Erythroblast (primary cell): ENCODE results near the gene ZNHIT2.
"Not testable (repeated sequence)": the region's sequence is repeated elsewhere in the genome, so short reads cannot be mapped to it uniquely, and the experiment has no call there.

Experiments used
- DNase-seq, 2 experiments: peaks; one replicate each; lab custom pipeline; 2025; lab: John Stamatoyannopoulos, UW
- GATA1 ChIP-seq: IDR thresholded peaks from 2 replicates; pipeline ENCODE4 v1.6.1; 2011; ENCODE audit warnings: low read depth, mild to moderate bottlenecking, control low read depth, low read length, moderate library complexity
- POLR2A ChIP-seq: IDR thresholded peaks from 2 replicates; pipeline ENCODE4 v1.6.1; 2011; ENCODE audit warnings: mild to moderate bottlenecking, low read length

The ZNHIT2 gene

DNA sequence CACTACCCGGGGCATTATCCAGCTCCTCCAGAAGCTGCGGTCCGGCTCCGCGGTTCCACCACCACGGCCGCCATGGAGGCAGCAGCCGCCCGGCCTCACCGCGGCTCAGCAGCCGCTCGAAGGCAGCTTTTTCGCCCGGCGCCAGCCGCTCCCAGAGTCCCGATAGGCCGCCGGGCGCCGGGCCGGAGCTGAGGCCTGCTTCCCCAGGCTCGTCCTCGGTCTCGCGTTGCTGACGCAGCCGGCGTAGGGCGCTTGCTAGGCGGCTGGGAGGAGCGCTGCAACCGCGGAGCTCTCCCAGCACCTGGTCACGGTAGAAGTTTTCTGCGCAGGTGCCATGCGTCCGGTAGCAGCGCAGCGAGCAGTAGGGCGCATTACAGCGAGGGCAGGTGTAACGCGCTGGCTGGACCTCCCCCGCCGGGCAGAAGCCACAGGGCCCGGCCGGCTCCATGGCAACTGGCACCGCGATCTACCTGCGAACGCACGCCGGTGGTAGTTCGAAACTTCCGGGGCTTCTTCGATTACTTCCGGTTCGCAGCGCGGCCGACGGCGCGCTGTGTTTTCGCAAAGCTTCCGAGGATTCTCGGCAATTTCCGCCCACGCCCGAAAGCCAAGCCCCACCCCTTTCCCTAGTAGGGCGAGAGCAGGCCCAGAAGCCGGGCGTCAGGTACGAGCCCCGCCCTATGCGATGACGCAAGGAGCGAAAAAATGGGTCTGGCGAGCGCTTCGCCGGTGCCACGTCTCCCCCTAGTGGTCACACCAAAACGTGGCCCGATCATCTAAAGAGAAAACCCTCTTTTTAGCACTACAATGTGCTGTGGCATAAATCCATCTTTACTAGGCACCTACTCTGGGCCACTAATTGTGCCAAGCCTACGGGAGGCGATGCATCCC lies at the start of gene ZNHIT2:
Gene ZNHIT2 (minus strand): TSS at position 496 of the 891 bp plus-strand sequence. CDS start 48 bp downstream, at position 448.
- DNase-seq = peak; percentile 99
- TF ChIP-seq POLR2A = peak; percentile 92
- no peak for TF ChIP-seq GATA1

DNA sequence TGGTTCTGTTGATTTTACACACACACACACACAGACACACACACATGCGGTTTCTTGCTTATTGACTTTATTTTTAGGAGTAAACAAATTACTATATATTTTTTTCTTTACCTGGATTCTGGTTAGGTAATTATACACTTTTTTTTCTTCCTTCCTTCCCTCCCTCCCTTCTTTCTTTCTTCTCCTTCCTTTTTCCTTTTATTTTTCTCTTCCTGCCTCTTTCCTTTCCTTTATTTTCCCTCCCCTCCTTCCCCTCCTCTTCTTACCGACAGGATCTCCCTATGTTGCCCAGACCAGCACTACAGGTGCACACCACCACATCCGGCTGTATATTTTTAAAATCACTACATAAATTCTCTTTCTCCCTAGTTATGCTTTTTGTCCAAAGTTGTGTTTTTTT lies 49.4 kb upstream of the ZNHIT2 start:
- DNase-seq = no peak
- TF ChIP-seq GATA1 (no peak), POLR2A (no peak)

DNA sequence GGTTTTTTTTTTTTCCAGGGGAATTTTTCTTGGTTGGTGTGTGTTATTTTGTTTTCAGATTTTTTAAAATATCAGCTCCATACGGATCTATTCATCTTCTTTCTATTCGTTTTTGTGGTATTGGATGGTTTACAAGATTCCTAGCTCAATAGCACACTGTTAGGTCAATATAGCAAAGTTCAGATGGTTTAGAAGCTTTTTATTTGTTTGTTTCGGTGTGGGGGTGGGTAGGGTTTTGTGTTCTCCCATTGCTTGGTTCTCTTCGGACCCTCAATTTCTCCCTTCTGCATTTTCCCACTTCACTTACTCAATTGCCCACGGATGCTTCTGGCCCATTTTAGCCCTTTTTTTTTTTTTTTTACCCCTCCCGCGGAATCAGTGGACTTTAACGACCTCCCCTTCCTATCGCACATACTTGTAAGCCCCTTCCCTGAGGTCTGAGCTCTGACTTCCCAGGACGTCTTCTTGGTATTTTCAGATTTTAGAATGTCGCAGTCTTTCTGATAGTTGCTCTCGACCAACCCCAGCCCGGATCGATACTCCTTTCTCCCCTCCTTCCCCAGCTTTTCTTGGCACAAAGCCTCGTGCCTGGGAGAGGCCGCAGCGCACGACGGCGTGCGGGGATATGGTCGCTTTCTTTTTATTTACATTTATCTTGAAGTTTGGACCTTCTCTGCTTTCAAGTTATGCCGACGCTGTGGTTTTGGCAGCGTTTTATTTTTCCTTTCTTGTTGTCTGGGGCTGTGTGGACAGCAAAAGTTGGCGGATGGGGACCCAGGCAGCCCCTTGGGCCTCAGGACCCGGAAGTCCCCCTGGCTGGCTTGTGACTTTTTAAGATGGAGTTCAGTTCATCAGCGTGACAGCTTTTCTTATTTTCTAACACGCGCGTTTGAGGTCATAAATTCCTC lies 48.2 kb upstream of the ZNHIT2 start:
- DNase-seq = no peak
- TF ChIP-seq POLR2A = no peak
- no peak for TF ChIP-seq GATA1

DNA sequence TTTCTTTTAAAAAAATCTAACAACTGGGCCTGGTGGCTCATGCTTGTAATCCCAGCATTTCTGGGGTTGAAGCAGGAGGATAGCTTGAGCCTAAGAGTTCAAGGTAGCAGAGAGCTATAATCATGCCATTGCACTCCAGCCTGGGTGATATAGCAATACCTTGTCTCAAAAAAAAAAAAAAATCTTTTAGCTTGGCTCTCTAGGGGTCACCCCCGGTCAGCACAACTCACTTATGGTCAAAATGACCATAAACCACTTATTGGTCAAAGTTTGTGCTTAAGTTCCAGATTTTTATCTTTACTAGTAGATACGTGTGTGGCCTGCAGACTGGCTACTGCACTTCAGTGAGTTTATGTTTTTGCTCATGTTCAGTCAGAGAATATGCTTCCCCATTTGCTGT lies 46.2 kb upstream of the ZNHIT2 start:
- no peak for DNase-seq
- TF ChIP-seq GATA1 (no peak), POLR2A (no peak)

DNA sequence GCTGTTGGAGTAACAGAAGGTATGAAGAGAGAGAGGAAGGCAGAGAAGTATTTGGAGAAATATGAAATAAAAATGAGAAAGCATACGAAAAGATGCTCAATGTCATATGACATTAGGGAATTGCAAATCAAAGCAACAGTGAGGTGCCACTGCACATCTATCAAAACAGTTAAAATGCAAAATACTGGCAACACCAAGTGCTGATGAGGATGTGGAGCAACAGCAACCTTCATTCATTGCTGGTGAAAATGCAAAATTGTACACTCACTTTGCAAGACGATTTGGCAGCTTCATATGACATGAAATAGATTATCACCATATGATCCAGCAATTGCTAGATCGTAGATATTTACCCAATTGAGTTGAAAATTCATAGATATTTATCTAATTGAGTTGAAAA lies 43.1 kb upstream of the ZNHIT2 start:
- TF ChIP-seq POLR2A = no peak
- DNase-seq = no peak

DNA sequence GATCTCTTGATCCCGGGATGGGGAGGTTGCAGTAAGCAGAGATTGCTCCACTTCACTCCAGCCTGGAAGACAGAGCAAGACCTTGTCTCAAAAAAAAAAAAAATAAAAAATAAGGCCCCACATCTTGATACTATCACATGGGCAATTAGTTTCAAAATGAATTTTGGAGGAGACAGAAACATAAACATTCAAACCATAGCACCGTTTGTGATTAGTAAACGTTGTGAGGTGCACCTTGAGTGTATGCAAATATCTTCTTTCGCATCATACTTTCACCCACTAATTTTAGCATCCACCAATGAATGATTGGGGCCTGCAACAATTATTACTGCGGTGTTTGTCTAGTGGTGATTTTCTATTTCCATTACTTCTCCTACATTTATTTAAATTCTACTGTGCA lies 41.5 kb upstream of the ZNHIT2 start:
- no peak for DNase-seq
- TF ChIP-seq GATA1 (no peak), POLR2A (no peak)

DNA sequence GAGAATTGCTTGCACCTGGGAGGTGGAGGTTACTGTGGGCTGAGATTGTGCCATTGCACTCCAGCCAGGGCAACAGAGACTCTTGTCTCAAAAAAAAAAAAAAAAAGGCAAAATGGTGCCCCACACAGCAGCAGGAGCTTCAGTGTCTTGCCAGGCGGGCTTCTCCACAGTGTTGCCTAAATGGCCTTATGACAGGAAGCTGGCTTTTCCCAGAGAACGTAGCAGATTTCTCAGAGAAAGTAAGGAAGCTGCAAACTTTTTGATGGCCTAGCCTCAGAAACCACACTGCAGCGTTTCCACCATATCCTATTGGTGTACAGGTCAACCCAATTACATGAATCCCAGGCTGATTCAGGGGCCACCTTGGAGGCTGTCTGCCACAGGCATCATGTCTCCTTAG lies 39.8 kb upstream of the ZNHIT2 start:
- no peak for TF ChIP-seq GATA1
- TF ChIP-seq POLR2A = no peak
- no peak for DNase-seq

DNA sequence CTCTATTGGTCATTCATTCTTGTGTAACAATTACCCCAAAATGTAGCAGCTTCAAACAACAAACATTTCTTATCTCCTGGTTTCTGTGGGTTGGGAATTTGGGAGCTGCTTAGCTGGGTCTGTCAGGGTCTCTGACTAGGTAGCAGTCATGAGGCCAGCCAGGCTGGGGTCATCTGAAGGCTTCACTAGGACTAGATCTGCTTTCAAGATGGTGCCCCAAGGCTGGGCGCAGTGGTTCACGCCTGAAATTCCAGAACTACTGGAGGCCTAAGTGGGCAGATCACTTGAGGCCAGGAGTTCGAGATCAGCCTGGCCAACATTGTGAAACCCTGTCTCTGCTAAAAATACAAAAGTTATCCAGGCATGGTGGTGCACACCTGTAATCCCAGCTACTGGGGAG lies 39.4 kb upstream of the ZNHIT2 start:
- no peak for TF ChIP-seq POLR2A
- no peak for TF ChIP-seq GATA1

DNA sequence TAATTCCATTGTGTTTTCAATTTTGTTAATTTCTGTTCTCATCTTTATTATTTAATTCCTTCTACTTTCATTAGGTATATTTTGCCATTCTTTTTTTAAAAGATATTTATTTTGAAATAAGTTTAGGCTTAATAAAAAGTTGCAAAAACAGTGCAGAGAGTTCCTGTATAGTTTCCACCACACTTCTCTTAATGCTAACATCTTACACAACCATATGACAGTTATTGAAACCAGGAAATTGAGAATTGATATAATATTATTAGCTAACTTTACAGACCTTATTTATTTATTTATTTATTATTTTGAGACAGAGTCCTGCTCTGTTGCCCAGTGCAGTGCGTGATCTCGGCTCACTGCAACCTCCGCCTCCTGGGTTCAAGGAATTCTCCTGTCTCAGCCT lies 38.8 kb upstream of the ZNHIT2 start:
- no peak for DNase-seq
- TF ChIP-seq GATA1 (no peak), POLR2A (no peak)

More for the DNA sequence above, 39.4 kb upstream of the ZNHIT2 start:
- no peak for DNase-seq

DNA sequence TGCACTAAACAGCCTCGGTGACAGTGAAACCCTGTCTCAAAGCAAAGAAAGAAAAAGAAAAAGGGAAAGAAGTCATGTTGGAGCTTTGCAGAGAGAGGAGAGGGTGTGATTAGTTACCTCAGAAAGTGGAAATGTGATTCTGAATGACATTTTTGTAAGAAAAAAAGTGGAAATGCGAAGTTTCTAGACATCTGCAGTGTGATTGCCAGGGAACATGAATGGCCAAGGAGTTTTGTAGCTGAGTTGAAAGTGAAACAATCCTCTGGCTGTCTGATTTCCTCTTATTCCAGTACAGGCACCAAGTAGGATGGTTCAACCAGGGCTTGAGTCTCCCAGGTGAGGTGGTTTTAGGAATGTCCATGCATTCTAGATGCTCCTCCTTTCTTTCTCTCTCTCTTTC lies 34.6 kb upstream of the ZNHIT2 start:
- no peak for TF ChIP-seq GATA1
- TF ChIP-seq POLR2A = no peak
- DNase-seq = no peak

DNA sequence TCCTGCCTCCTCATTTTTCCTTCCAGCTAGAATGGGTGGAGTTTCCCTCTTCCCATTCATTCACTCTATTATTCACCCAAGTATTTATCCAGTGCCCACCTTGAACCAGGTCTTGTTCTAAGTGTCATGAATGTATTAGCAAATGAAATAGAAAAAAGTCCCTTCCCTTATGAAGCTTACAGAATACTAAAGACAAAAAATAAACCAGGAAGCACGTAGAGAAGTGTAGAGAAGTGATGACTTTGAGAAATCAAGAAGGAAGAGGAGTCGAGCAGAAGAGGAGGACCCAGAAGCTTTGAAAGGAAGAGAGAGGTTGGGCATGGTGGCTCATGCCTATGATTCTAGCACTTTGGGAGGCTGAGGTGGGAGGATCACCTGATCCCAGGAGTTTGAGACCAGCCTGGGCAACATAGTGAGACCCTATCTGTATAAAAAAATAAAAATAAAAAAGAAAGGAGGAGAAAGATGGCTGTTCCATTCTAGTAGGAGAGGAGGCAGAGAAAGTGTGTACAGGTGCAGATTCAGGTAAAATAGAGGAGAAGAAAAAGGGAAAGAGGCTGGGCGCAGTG lies 33.9 kb upstream of the ZNHIT2 start:
- TF ChIP-seq GATA1 (no peak), POLR2A (no peak)

DNA sequence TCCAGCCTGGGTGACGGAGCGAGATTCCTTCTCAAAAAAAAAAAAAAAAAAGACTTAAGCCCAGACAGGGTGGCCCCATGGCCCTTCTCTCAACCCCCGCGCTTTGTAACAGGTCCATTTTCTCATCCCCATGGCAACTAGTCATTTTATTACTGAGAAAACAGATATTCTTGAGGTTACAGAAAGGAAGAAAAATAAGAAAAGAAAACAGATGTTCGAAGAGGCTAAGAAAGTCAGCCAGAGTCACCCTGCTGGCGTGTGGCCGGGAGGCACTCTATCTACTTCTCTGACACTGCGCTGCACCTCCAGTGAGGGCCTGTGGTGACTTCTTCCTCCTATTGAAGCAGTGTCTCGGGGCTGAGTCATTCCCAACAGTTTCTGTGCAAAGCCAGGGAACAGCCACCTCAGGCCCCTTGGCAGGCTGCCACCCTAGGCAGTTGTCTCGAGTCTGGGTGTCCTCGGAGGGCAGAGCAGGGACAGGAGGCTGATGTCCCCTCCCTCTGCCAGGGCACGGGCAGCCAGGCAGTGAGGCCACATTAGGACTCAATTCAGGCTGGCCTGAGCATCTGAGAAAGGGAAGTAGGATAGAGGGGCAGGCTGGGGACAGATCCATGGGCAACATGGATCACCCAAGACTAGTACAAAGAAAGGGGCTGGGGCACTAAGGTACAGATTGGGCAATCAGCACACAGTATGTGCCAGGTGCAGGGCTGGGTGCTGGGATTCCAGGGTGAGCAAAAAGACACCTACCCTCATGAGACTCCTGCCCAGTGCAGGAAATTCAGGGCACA lies 33.2 kb upstream of the ZNHIT2 start:
- no peak for TF ChIP-seq GATA1
- TF ChIP-seq POLR2A = peak; percentile 80
- peak; percentile 85 to 95 for DNase-seq

More for the DNA sequence above, 33.9 kb upstream of the ZNHIT2 start:
- DNase-seq = no peak

DNA sequence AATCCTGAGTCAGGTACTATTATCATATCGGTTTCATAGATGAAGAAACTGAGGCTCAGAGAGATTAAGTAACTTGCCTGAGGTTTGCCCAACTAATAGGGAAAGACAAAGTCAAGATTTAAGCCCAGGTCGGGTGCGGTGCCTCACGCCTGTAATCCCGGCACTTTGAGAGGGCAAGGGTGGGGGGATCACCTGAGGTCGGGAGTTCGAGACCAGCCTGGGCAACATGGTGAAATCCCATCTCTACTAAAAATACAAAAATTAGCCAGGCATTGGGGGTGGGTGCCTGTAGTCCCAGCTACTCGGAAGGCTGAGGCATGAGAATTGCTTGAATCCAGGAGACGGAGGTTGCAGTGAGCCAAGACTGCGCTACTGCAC lies 32.6 kb upstream of the ZNHIT2 start:
- not testable (repeated sequence) for DNase-seq
